ENCODE data around the gene E2F1. TPM values are rescaled to one million over a fixed set of nuclear protein-coding genes. Genes with fewer than 3 reads are reported as not detected.

The E2F1 gene
- total RNA-seq, 3 donors from 2014 or later: 3.6 to 8.2 (median 4.1) TPM

DNA sequence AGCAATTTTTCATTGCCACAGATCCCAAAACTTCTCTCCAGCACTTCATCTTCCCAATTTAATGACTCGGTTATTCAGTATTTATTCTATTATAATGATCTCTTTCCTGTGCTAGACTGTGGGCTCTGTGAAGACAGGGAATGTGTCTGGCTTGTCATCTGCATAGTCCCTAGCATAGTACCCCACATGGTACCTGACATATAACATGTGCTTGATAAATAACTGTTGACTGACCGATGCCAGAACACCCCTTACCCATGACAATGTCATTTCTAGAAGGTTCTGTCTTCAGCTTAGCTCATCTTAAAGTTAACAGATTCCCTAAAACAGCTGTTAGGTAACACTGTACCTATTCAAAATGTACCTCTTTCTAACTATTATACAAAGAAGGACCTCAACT is 30.3 kb upstream of the E2F1 start:
- intact Hi-C loops (cut with DNase I, micrococcal nuclease): no loop called here
- ATAC-seq (no peak), DNase-seq (no peak)
- no peak overlapping the region for H3K4me3 ChIP-seq
- H3K9me3 ChIP-seq: no peaks in the 10 kb centered on the region
- TF ChIP-seq, protein P1, sequence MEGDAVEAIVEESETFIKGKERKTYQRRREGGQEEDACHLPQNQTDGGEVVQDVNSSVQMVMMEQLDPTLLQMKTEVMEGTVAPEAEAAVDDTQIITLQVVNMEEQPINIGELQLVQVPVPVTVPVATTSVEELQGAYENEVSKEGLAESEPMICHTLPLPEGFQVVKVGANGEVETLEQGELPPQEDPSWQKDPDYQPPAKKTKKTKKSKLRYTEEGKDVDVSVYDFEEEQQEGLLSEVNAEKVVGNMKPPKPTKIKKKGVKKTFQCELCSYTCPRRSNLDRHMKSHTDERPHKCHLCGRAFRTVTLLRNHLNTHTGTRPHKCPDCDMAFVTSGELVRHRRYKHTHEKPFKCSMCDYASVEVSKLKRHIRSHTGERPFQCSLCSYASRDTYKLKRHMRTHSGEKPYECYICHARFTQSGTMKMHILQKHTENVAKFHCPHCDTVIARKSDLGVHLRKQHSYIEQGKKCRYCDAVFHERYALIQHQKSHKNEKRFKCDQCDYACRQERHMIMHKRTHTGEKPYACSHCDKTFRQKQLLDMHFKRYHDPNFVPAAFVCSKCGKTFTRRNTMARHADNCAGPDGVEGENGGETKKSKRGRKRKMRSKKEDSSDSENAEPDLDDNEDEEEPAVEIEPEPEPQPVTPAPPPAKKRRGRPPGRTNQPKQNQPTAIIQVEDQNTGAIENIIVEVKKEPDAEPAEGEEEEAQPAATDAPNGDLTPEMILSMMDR (IDR thresholded peaks at IDR 0.05): no peak
- peaks cover 16% of the 10 kb centered on the region for H3K4me1 ChIP-seq (ENCODE audit: low read depth)
- H3K36me3 ChIP-seq (ENCODE audit: low read depth): no peaks in the 10 kb centered on the region

DNA sequence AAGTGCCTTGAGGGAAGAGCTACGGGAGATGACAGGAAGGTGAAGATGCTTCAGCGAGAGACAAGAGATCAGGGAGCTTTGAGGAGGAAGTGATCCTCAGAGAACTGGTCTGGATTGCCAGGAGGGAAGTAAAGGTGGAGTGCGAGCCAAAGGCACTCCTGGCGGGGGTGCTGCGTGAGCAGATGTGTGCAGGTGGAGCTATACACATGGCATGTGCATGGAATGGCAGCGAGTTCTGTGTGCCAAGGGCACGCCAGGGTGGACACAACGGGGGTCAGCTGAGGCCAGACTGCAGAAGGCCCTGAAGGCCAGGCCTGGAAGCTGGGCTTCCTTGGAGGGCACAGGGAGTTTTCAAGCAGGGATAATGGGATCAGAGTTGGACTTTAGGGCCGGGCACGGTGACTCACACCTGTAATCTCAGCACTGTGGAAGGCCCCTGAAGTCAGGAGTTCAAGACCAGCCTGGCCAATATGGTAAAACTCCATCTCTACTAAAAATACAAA is 27.7 kb upstream of the E2F1 start:
- Histone ChIP-seq H3K9me3 (no peaks in the 10 kb centered on the region), H3K4me1 (ENCODE audit: low read depth) (peaks cover 6% of the 10 kb centered on the region), H3K36me3 (ENCODE audit: low read depth) (no peaks in the 10 kb centered on the region), H3K4me3 (no peak overlapping the region)
- TF ChIP-seq, protein P1 (IDR thresholded peaks at IDR 0.05): no peak
- intact Hi-C loops (cut with DNase I, micrococcal nuclease): no loop called here
- ATAC-seq (no peak), DNase-seq (no peak)

DNA sequence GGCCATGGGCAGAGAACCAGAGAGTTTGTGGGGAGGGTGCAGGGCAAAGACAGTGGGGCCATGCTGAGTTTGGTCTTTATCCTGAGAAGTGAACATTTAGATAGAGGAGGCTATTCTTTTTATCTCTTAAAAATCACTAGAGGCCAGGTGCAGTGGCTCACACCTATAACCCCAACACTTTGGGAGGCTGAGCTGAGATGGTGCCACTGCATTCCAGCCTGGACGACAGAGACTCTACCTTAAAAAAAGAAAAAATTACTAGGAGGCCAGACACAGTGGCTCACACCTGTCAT is 25.2 kb upstream of the E2F1 start:
- Histone ChIP-seq H3K4me1 (ENCODE audit: low read depth) (peaks cover 3% of the 10 kb centered on the region), H3K4me3 (no peak overlapping the region), H3K36me3 (ENCODE audit: low read depth) (no peaks in the 10 kb centered on the region), H3K9me3 (no peaks in the 10 kb centered on the region)
- DNase-seq: no peak
- ATAC-seq: no peak
- intact Hi-C loops (cut with DNase I, micrococcal nuclease): no loop called here
- TF ChIP-seq, protein P1 (IDR thresholded peaks at IDR 0.05): no peak

DNA sequence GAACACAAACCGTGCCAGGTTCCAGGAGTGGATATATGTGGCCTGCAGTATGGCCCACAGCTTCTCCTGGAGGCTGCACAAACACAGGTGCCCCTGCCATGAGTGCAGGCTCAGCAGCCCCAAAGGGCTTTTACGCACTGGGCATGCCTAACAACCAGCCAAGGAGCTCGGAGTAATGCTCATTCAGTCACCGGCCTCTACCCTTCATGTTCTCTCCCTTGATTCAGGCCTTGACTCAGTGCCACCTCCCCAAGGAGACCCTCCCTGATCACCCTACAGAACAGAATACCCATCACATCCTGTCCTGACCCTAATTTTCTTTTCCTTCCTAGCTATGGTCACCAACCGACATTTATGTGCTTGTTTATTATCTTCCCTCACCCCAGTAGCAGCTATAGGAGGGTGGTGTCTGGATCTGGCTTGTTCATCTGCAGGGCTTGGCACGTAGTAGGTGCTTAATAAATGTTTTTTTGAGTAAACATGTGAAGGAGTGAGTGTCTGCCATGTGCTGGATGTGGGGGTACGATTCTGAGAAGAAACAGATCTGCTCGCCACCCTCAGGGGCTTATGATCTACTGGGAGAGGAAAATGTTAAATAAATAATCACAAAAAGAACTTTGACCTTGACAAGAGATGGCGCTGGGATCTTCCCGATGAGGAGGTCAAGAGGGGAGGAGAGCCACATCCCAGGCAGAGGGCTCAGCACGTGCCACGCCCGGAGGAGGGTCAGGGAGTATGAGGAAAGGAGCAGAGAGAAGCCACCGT is 24.7 kb upstream of the E2F1 start:
- DNase-seq (no peak), ATAC-seq (no peak)
- TF ChIP-seq, protein P1 (IDR thresholded peaks at IDR 0.05): no peak
- Histone ChIP-seq H3K4me3 (no peak overlapping the region), H3K9me3 (no peaks in the 10 kb centered on the region), H3K36me3 (ENCODE audit: low read depth) (no peaks in the 10 kb centered on the region), H3K4me1 (ENCODE audit: low read depth) (peaks cover 3% of the 10 kb centered on the region)
- intact Hi-C loops (cut with DNase I, micrococcal nuclease): no loop called here

DNA sequence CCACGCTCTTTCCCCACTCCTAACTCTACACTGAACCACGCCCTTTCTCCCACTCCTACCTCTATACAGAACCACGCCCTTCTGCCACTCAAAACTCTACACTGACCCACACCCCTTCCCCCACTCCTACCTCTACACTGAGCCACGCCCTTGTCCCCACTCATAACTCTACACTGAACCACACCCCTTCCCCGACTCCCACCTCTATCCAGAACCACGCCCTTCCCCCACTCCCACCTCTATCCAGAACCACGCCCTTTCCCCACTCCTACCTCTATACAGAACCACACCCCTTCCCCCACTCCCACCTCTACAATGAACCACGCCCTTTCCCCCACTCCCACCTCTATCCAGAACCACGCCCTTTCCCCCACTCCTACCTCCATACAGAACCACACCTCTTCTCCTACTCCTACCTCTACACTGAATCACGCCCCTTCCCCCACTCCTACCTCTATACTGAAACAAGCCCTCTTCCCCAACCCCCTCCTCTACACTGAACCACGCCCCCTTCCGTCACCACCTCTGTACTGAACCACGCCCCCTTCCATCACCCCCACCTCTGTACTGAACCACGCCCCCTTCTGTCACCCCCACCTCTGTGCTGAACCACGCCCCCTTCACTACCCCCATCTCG is 23.8 kb upstream of the E2F1 start:
- DNase-seq (no peak), ATAC-seq (peak; percentile 25)
- Histone ChIP-seq H3K36me3 (ENCODE audit: low read depth) (no peaks in the 10 kb centered on the region), H3K4me1 (ENCODE audit: low read depth) (peaks cover 3% of the 10 kb centered on the region), H3K9me3 (no peaks in the 10 kb centered on the region), H3K4me3 (no peak overlapping the region)
- TF ChIP-seq, protein P1 (IDR thresholded peaks at IDR 0.05): no peak
- intact Hi-C loops (cut with DNase I, micrococcal nuclease): no loop called here
